VCaP (cell line): ENCODE data around the gene TOMM40.

ENCODE experiments used
- H3K27ac ChIP-seq: fragments of 450-650 bp; 2 replicates; pipeline ENCODE4 v1.5.1; 2017
- CTCF ChIP-seq: fragments of 450-650 bp; conservative IDR thresholded peaks from 2 replicates; pipeline ENCODE4 v1.5.1; 2017; ENCODE audit warnings: mild to moderate bottlenecking, moderate library complexity

The TOMM40 gene

DNA sequence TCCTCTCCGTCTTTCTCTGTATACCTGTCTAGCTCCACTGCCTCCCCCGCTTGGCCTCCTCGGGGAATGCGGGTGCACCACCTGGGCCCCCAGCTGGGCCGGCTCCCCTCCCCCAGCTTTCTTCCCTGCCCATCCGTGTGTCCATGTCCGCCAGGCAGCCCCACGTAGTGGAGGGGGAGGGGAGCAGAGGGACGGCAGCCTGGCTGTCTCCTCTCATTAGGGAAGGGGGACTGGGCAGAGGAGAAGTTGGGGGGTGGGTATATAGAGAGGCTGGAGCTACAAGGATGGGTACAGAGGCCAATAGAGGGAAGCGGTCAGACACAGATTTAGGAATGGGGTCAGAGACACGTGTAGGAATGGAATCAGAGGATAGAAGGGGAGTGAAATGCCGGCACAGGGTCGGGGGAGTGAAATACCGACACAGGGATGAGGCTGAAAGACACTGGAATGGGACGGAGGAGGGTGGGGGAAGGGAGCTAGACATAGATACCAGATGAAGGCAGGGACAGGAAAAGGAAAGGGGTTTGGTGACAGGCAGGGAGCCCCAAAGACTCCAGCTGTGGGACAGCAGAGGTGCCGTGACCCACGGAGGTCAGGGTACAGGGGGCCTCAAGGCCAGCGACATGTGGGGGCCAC, 42.1 kb upstream of the TOMM40 start:
- H3K27ac ChIP-seq: peak overlapping the region; percentile 97
- no peak for TF ChIP-seq CTCF

DNA sequence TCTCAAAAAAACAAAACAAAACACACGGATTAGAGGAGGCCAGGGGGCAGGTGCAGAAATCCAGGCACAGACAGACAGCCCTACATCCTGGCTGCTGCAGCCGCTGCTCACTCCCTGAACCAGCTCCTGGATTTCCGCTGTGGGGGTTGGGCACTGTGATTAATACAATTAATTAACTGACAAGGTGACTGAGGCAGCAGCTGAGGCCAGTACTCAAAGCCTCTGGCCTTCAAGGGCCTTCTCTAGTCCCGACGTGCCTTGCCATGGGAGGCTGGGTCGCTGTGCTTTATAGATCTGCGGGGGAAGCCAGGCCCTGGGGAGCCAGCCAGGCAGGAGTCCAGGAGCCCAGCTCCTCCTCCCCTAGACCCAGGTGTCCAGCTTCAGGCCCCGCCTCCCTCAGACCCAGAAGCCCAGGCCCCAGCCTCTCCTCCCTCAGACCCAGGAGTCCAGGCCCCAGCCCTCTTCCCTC, 40.4 kb upstream of the TOMM40 start:
- peak overlapping the region; percentile 97; the same call in 1 of the 2 replicates for H3K27ac ChIP-seq
- no peak for TF ChIP-seq CTCF

- H3K27ac ChIP-seq: peak overlapping the region; percentile 97; the same call in 1 of the 2 replicates
These were observed 39.6 kb upstream of the TOMM40 start for GRCh38 chr19:44851427-44851826.

GRCh38 chr19:44855606-44856005, 35.4 kb upstream of the TOMM40 start:
- TF ChIP-seq CTCF: no peak
- H3K27ac ChIP-seq: peak overlapping the region; percentile 78

More at GRCh38 chr19:44851427-44851826, 39.6 kb upstream of the TOMM40 start:
- TF ChIP-seq CTCF: no peak

- TF ChIP-seq CTCF: no peak
- H3K27ac ChIP-seq: peak overlapping the region; percentile 78
These were observed 34.5 kb upstream of the TOMM40 start for GRCh38 chr19:44856421-44857083.

DNA sequence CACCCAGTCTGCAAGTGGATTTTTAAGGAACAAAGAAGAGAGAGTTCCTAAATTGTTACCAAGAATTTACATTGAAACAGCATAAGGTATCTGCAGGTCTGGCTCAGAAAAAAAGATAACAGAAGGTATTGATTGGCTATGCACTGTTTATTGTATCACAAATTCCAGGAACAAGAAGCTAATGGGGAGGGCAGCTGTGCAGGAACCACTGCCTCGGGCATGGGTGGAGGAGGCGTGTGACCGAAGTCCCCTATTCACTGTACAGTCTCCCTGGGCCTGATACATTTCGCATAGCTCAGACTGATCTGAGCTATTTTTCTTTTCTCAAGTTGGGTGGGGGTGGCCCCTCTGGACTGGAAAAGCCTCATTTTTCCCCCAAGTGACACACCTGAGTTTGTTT, 33.2 kb upstream of the TOMM40 start:
- H3K27ac ChIP-seq: peak overlapping the region; percentile 78

DNA sequence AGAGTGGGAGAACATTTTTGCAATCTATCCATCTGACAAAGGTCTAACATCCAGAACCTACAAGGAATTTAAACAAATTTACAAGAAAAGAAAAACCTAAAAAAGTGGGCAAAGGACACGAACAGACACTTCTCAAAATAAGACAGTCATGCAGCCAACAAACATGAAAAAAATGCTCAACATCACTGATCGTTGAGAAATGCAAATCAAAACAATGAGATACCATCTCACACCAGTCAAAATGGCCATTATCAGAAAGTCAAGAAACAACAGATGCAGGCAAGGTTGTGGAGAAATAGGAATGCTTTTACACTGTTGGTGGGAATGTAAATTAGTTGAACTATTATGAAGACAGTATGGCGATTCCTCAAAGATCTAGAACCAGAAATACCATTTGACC, 29.5 kb upstream of the TOMM40 start:
- peak overlapping the region; percentile 78 for H3K27ac ChIP-seq

More for the DNA sequence above, 33.2 kb upstream of the TOMM40 start:
- TF ChIP-seq CTCF: no peak

DNA sequence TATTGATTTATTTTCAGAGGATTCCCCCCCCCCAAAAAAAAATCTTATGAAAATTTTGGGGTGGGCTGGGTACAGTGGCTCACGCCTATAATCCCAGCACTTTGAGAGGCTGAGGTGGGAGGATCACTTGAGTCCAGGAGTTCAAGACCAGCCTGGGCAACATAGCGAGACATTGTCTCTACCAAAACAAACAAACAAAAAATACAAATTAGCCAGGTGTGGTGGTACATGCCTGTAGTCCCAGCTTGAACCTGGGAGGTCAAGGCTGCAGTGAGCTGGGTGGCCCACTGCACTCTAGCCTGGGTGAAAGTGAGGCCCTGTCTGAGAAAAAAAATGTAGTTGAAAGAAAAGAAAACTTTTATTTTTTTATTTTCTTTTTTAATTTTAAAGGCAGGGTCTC, 27.1 kb upstream of the TOMM40 start:
- no peak for TF ChIP-seq CTCF
- no peak overlapping the region for H3K27ac ChIP-seq
